AG09309 (cell line): ENCODE data around the gene ATG16L2.

Experiments
- DNase-seq: peaks from one replicate; pipeline ENCODE4 v3.0.0-alpha.2; 2010; ENCODE audit warnings: low read depth
- H3K4me3 ChIP-seq: 2 replicates; pipeline ENCODE4 v1.5.1; 2011; ENCODE audit warnings: mild to moderate bottlenecking, low read depth, low read length, moderate library complexity; ENCODE audit not compliant: control insufficient read depth
- CTCF ChIP-seq: IDR thresholded peaks from 2 replicates; pipeline ENCODE4 v1.5.1; 2011; ENCODE audit warnings: mild to moderate bottlenecking, low read depth, low read length, inconsistent platforms; ENCODE audit not compliant: insufficient read depth, control insufficient read depth; ENCODE audit errors: missing control alignments

Gene ATG16L2

GRCh38 chr11:72769680-72770079 lies 44.5 kb upstream of the ATG16L2 start:
- H3K4me3 ChIP-seq: no peak overlapping the region
- no peak for TF ChIP-seq CTCF
- DNase-seq: no peak

- TF ChIP-seq CTCF: no peak
- no peak overlapping the region for H3K4me3 ChIP-seq
- DNase-seq: no peak
Observed at GRCh38 chr11:72770799-72771198, 43.4 kb upstream of the ATG16L2 start.

GRCh38 chr11:72771507-72771906 lies 42.7 kb upstream of the ATG16L2 start:
- no peak for DNase-seq
- no peak overlapping the region for H3K4me3 ChIP-seq
- TF ChIP-seq CTCF: no peak

GRCh38 chr11:72772059-72772458 lies 42.2 kb upstream of the ATG16L2 start:
- no peak for DNase-seq
- no peak overlapping the region for H3K4me3 ChIP-seq
- no peak for TF ChIP-seq CTCF

GRCh38 chr11:72773291-72773690 lies 40.9 kb upstream of the ATG16L2 start:
- peak; percentile 55 for DNase-seq
- TF ChIP-seq CTCF: no peak

GRCh38 chr11:72773696-72774095 lies 40.5 kb upstream of the ATG16L2 start:
- TF ChIP-seq CTCF: no peak
- DNase-seq: no peak
- H3K4me3 ChIP-seq: no peak overlapping the region

More at GRCh38 chr11:72773291-72773690, 40.9 kb upstream of the ATG16L2 start:
- no peak overlapping the region for H3K4me3 ChIP-seq

GRCh38 chr11:72774499-72774898 lies 39.7 kb upstream of the ATG16L2 start:
- H3K4me3 ChIP-seq: no peak overlapping the region
- DNase-seq: no peak
- no peak for TF ChIP-seq CTCF
